ENCODE data around the gene PHOX2B.

- TF ChIP-seq CTCF (IDR thresholded peaks at IDR 0.05) (no peak), HOXB13 (CRISPR knock-in tag; IDR thresholded peaks at IDR 0.05; ENCODE audit: low read depth) (no peak), POLR2A (IDR thresholded peaks at IDR 0.05; ENCODE audit: low read length) (no peak), REST (IDR thresholded peaks at IDR 0.05) (no peak), EP300 (IDR thresholded peaks at IDR 0.05) (no peak), JUNB (IDR thresholded peaks at IDR 0.05) (no peak), SREBF2 (IDR thresholded peaks at IDR 0.05) (no peak), BCL3 (IDR thresholded peaks at IDR 0.05) (no peak), USF2 (IDR thresholded peaks at IDR 0.05) (no peak), ELK1 (IDR thresholded peaks at IDR 0.05; ENCODE audit: low read depth, low read length) (no peak), PHF8 (IDR thresholded peaks at IDR 0.05; ENCODE audit: borderline replicate concordance, low read depth) (no peak), MAX (IDR thresholded peaks at IDR 0.05) (no peak)
These were observed 3.7 kb upstream of the PHOX2B start for GRCh38 chr4:41752081-41752836.

Data from A549 (cell line).